HG03108 (cell line): Measurements from ENCODE around the gene CTDSP2.
"Not testable (repeated sequence)": the region's sequence is repeated elsewhere in the genome, so short reads cannot be mapped to it uniquely, and the experiment has no call there.

ENCODE experiments used
- ATAC-seq: cut with Tn5 transposase; IDR thresholded peaks from one replicate; pipeline ENCODE4 v1.9.1; 2021; ENCODE audit warnings: moderate library complexity; ENCODE audit not compliant: unreplicated experiment

CTDSP2 gene

GRCh38 chr12:57882575-57882974 is 36.0 kb upstream of the CTDSP2 start:
- ATAC-seq: no peak

- ATAC-seq: no peak
Observed at GRCh38 chr12:57881475-57881874, 34.9 kb upstream of the CTDSP2 start.

GRCh38 chr12:57881035-57881434 is 34.5 kb upstream of the CTDSP2 start:
- ATAC-seq: not testable (repeated sequence)

GRCh38 chr12:57877876-57878275 is 31.3 kb upstream of the CTDSP2 start:
- no peak for ATAC-seq

GRCh38 chr12:57875753-57876547 is 29.4 kb upstream of the CTDSP2 start:
- ATAC-seq: no peak

GRCh38 chr12:57874166-57875108 is 27.9 kb upstream of the CTDSP2 start:
- no peak for ATAC-seq

- ATAC-seq: no peak
Observed at GRCh38 chr12:57872362-57872761, 25.8 kb upstream of the CTDSP2 start.

GRCh38 chr12:57869927-57870318 is 23.4 kb upstream of the CTDSP2 start:
- no peak for ATAC-seq

- no peak for ATAC-seq
Observed at GRCh38 chr12:57869298-57869926, 22.9 kb upstream of the CTDSP2 start.

GRCh38 chr12:57868851-57869268 is 22.3 kb upstream of the CTDSP2 start:
- ATAC-seq: no peak

- ATAC-seq: no peak
Observed at GRCh38 chr12:57868221-57868620, 21.7 kb upstream of the CTDSP2 start.

GRCh38 chr12:57866308-57867019 is 19.9 kb upstream of the CTDSP2 start:
- no peak for ATAC-seq

GRCh38 chr12:57865084-57865751 is 18.7 kb upstream of the CTDSP2 start:
- ATAC-seq: peak; percentile 51

GRCh38 chr12:57864442-57865083 is 18.0 kb upstream of the CTDSP2 start:
- ATAC-seq: no peak

GRCh38 chr12:57863676-57864075 is 17.1 kb upstream of the CTDSP2 start:
- no peak for ATAC-seq

GRCh38 chr12:57861967-57862366 is 15.4 kb upstream of the CTDSP2 start:
- ATAC-seq: no peak

- not testable (repeated sequence) for ATAC-seq
Observed at GRCh38 chr12:57860883-57861282, 14.4 kb upstream of the CTDSP2 start.

- ATAC-seq: no peak
Observed at GRCh38 chr12:57859121-57859520, 12.6 kb upstream of the CTDSP2 start.

GRCh38 chr12:57858123-57858522 is 11.6 kb upstream of the CTDSP2 start:
- ATAC-seq: not testable (repeated sequence)

- no peak for ATAC-seq
Observed at GRCh38 chr12:57854965-57855364, 8.4 kb upstream of the CTDSP2 start.
